ENCODE data around the gene PTPN4. TPM values are rescaled to one million over a fixed set of nuclear protein-coding genes. Genes with fewer than 3 reads are reported as not detected.

Gene PTPN4
- total RNA-seq, 1 experiment from 2014 or later: 11.1 TPM

DNA sequence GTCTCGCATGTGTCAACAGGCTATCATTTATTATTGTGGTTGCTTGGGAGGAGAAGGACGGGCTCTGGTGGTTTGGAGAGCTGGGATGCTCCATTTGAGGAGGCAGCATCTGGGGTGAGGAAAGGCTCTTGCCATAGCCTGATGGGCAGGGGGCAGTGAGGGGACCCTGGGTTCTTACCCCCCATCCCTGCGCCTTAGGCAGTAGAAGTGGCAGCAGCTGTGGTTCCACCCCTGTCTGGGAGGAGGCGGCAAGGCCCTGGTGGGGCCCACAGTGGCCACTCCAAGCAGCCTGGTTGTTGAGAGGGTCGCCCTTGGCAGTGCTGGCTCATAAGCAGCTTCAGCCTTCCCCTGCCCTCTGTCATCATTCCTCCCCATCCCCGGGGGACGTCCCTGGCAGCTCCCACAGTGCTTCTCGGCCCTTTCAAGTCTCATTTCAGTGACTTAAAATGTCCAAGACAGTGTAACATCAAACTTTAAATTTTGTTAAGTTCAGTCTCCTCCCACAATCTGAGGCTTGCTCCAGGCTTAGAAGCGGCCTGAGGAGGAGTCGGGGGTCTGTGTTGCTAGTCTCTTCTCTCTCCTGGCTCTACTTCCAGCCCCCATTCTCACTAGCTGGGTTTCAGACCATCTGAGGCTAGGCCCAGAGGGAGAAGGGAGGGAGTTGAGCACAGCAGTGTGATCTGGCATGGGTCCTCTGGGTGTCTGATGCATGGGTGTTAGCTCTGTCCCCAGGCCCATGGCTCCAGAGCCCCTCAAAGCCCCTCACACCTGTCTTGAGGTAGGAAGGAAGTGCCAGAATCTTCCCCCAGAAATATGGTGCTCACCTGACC, 34.9 kb upstream of the PTPN4 start:
- DNase-seq: no peak
- no peaks in the 10 kb centered on the region for H3K27me3 ChIP-seq
- no peaks in the 10 kb centered on the region for H3K9me3 ChIP-seq
- no peak overlapping the region for H3K4me3 ChIP-seq
- H3K36me3 ChIP-seq: no peaks in the 10 kb centered on the region

DNA sequence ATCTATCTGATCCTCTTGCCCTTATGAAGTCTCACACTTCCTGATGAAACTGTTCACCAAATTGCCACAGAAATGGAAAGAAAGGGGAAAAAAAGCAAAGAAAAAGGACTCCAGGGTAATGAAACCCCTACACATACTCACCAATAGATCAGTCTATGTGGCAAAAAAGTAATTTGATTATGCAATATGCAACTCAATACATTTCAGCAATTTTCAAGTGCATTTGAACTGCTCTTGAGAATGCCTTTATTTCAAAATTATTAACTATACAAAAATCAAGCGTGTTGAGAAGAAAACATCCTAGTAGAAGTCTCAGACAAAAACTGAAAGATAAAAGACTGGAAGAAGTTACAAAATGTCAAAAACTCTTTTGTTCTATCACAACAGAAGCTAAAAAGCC, 32.2 kb upstream of the PTPN4 start:
- Histone ChIP-seq H3K27me3 (no peaks in the 10 kb centered on the region), H3K4me3 (no peak overlapping the region), H3K36me3 (no peaks in the 10 kb centered on the region), H3K9me3 (no peaks in the 10 kb centered on the region)
- no peak for DNase-seq

DNA sequence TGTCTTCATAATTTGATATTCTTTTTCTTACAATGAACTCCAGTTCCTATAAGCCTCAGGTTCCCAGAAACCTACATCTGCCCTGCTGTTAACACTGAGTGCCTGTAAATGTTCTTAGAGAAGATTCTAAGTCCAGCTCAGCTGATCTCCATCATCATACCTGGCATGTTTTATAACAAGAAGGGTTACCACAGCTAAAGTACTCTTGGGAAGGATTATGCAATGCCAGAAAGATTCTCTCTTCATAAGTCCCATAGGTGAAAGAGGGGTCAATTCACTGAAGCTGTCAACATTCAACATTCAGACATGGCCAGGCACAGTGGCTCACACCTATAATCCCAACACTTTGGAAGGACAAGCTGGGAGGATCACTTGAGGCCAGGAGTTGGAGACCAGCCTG, 31.3 kb upstream of the PTPN4 start:
- Histone ChIP-seq H3K4me3 (no peak overlapping the region), H3K27me3 (no peaks in the 10 kb centered on the region), H3K36me3 (no peaks in the 10 kb centered on the region), H3K9me3 (no peaks in the 10 kb centered on the region)
- no peak for DNase-seq

DNA sequence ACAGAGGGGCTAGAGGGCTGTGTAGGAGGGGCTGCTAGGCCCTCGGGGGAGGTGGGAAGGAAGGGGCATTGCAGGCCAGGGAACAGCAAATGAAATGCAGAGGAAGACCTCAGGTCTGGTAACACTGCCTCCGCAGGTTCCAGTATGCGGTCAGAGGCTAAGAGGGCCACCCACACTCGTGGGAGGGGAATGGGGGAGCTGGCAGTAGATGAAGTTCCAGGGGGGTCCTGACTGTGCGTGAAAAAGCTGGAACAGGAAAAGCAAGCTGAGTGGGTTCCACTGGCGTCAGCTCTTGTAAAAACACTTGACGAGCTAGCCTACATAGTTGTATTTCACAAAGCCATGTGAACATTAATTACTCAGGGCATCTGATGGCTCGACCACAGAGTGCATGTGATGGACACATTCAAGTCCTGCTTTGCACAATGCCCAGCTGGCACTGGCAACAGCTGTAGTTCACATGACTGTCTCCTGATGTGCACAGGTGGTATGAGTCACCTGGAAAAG, 29.0 kb upstream of the PTPN4 start:
- no peak overlapping the region for H3K4me3 ChIP-seq
- no peaks in the 10 kb centered on the region for H3K9me3 ChIP-seq
- no peak for DNase-seq
- H3K36me3 ChIP-seq: no peaks in the 10 kb centered on the region
- no peaks in the 10 kb centered on the region for H3K27me3 ChIP-seq

DNA sequence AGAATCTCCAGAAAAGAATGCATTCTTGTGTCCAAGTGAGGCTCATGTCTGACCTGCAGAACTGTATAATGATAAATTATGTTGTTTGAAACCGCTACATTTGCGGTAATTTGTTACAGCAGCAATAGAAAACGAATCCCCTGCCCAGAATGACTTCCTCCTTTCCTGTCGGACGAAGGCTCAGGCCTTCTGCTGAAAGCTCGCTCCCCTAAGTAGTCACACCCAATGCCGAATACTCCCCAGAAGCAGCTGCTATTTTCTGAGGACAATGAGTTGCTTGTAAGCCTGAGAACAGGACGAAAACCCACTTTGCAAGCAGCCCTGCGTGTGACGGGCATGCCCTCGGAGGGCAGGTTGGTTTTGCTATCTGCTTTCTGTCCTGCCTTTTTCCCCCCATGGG, 27.7 kb upstream of the PTPN4 start:
- DNase-seq: no peak
- Histone ChIP-seq H3K36me3 (no peaks in the 10 kb centered on the region), H3K27me3 (no peaks in the 10 kb centered on the region), H3K9me3 (no peaks in the 10 kb centered on the region), H3K4me3 (no peak overlapping the region)

DNA sequence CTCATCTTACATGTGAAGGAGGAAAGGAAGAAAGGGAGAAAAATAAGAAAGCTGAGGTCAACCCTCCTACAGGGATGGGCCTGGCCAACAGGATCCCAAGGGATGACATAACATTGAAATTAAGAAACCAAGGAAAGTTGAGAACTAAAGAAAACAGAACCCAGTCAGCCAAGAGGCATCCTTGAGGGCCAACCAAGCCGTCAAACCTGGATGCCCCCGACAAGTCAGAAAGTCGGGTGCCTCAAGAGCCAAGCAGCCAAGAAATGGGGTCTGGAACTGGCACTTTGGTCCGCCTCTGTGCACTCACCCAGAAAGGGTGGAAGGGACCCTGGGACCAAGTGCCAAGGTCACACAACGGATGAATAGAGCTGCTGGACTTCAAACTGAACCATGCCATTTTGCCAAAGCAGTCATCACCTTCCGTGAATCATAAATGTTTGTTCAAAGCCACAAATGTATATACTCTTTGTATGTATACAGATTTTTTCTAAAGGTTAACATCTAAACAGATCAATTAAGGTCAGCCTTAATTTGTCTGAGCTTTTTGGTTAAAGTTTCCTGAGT, 27.0 kb upstream of the PTPN4 start:
- H3K9me3 ChIP-seq: no peaks in the 10 kb centered on the region
- no peaks in the 10 kb centered on the region for H3K27me3 ChIP-seq
- no peaks in the 10 kb centered on the region for H3K36me3 ChIP-seq
- H3K4me3 ChIP-seq: no peak overlapping the region
- no peak for DNase-seq

DNA sequence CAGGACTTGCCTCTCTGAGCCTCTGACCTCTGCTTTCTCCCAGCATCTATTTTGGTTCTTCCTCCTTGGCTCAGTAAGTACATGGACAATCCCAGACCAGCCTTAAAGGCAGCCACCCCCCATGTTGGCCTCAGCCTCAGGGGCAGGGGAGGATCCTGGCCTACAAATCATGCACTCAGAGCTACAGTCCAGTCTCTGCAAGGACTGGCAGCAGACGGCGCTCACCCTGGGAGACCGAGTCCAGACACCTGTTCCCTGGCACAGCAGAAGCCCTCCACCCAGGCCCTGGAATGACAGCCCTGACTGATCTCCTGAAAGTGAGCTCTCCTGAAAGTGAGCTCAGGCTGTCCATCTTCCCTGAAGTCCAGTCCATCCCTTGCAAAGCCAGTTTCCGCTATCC, 25.7 kb upstream of the PTPN4 start:
- no peak for DNase-seq
- Histone ChIP-seq H3K4me3 (no peak overlapping the region), H3K27me3 (no peaks in the 10 kb centered on the region), H3K9me3 (no peaks in the 10 kb centered on the region), H3K36me3 (no peaks in the 10 kb centered on the region)

DNA sequence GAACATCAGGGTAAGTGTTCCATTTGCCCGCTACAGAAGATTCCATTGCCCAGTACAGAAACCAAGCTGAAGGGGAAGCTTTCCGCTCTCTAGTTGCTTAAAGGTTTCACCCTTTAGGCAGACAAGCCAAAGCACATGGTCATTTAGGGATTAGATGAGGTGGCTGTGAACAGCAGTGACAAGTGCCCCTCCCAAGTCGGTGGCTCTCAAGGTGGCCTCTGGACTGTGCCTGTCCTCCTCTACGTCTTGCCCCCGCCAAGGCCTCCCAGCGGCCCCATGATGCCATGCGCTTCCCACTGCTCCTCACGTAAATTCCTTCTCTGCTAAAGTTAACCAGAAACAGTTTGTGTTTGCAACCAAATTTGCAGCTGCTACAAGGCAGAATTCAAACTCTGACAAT, 24.2 kb upstream of the PTPN4 start:
- no peaks in the 10 kb centered on the region for H3K27me3 ChIP-seq
- no peak for DNase-seq
- H3K4me3 ChIP-seq: no peak overlapping the region
- no peaks in the 10 kb centered on the region for H3K9me3 ChIP-seq
- H3K36me3 ChIP-seq: no peaks in the 10 kb centered on the region

DNA sequence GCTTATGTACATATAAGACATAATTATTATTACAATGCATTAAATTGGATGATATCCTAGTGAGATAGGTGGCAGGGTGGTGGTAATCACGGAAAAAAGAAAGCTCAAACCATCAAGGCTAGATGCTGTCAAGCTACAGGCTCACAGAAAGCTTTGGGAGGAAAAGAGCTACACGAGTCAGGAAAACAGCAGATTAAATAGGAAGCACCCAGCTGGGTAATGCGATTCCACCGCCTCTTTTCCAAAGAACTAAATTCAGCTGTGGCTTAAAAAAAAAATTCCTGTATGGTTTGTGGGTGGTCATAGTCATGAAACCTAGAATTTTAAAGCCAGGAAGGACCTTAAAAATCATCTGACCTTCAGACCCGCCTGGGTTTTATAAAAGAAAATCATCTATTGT, 23.7 kb upstream of the PTPN4 start:
- H3K36me3 ChIP-seq: no peaks in the 10 kb centered on the region

DNA sequence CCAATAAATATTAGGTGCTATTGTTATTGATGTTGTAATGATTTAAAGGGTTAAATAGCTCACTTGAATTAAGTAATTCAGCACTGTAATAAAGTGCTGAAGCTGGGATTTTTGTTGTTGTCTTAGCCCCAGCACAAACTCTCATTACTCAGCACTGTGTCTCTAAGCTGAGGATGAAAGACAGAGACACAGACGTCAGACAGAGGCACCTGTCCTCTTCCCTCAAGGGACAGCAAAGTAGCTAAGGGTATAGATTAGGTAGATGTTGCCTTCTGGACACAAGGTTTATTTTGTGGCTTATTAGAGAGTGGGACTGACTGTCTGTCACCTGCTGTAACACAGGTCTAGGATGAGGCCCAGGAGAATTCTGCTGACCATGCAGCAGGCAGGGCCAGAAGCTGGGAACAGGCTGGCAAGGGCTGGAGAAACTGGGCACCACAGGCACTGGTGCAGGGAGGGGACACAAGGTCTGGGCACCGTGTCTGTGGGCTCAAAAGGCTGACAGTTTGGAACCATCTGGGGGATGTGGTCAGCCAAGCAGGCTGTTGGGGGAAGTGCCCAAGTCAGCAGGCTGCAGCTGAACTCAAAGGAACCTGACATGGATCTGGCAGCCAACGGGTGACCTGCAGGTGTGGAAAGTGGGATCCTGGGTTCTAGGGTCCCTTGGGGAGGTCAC, 20.0 kb upstream of the PTPN4 start:
- Histone ChIP-seq H3K4me3 (no peak overlapping the region), H3K9me3 (no peaks in the 10 kb centered on the region), H3K36me3 (no peaks in the 10 kb centered on the region), H3K27me3 (no peaks in the 10 kb centered on the region)
- no peak for DNase-seq

More for the DNA sequence above, 23.7 kb upstream of the PTPN4 start:
- Histone ChIP-seq H3K9me3 (no peaks in the 10 kb centered on the region), H3K27me3 (no peaks in the 10 kb centered on the region), H3K4me3 (no peak overlapping the region)
- DNase-seq: no peak

DNA sequence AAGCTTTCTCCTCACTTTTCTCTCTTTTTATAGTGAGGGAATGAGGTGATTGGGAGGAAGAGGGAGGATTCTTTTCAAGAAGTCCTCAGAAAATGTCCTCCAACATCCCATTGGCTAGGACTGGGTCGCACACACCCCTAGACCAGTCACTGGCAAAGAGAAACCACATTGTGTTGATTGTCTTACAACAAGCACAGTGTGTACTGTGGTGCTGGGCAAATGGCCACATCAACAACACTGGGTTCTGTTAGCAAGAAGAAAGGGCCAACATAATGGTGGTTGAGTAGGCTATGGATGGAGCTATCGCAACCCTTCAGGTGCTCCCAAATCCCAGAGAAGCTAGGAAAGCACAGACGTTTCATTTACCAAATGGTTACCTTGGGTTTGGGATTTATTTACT, 18.7 kb upstream of the PTPN4 start:
- Histone ChIP-seq H3K36me3 (no peaks in the 10 kb centered on the region), H3K4me3 (no peak overlapping the region), H3K27me3 (no peaks in the 10 kb centered on the region), H3K9me3 (no peaks in the 10 kb centered on the region)
- no peak for DNase-seq

DNA sequence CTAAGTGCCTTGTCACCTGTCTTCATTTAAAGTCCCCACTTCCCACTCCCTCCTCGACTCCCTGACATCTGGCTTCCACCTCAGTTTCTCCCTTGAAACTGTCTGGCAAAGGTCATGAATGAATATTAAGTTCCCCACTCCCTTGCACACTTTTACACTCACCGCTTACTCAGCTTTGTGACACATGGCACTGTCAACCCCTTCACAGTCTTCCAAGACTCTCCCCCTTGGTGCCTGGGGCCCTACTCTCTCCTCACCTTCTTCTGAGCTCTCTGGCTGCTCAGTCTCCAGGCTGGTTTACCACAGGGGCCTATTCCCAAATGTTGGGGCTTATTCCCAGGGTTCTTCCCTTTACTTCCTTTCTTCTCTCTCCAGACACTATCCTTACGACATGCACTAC, 17.9 kb upstream of the PTPN4 start:
- H3K36me3 ChIP-seq: no peaks in the 10 kb centered on the region
- no peaks in the 10 kb centered on the region for H3K9me3 ChIP-seq
- H3K27me3 ChIP-seq: no peaks in the 10 kb centered on the region
- H3K4me3 ChIP-seq: no peak overlapping the region
- no peak for DNase-seq

DNA sequence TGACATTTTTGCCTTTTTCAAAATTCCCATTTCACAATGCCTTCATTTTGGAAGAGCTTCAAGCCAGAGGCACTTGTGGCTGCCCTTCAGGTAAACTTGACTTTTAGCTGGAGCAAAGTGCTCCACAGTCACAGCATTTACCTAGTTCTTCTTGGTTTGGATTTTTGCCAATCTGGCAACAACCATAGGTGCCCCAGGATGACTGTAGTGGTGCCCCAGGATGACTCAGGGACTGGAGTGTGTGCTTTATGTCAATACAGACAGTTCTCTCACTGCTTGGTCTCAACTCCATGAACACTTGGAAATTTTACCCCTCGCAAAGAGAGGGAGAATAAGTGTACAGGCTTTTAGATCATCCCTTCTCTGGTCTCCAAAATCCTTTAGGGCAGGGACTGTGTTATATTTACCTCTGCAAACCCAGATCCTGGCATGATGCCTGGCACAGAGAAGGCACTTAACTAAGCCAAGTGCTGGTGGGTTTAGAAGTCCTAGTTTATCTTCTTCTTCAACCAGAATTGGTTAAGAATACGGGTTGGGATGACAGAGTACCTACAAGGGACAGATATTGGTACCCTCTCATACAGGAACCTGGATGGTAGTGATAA, 15.3 kb upstream of the PTPN4 start:
- Histone ChIP-seq H3K9me3 (no peaks in the 10 kb centered on the region), H3K27me3 (no peaks in the 10 kb centered on the region), H3K4me3 (no peak overlapping the region), H3K36me3 (no peaks in the 10 kb centered on the region)
- peak; percentile 58 for DNase-seq

DNA sequence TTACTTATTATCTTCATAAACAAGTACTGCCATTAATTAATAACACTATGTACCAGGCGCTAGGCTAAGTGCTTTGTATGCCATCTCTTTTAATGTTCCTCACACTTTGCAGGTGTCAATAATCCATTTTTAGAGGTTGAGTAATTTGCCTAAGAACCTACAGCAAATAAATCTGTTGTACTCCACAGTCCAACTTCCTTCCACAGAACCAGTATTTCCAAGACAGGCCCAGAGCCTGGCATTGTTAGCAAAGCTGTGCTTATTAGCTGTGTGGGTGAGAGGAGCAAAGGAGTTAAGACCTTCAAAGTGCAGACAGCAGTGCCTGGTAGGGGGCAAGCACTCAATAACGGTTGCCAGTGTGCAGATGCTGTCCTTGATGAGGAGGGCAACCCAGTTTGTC, 14.2 kb upstream of the PTPN4 start:
- H3K4me3 ChIP-seq: no peak overlapping the region
- H3K36me3 ChIP-seq: no peaks in the 10 kb centered on the region
- DNase-seq: no peak
- H3K27me3 ChIP-seq: no peaks in the 10 kb centered on the region
- H3K9me3 ChIP-seq: no peaks in the 10 kb centered on the region

DNA sequence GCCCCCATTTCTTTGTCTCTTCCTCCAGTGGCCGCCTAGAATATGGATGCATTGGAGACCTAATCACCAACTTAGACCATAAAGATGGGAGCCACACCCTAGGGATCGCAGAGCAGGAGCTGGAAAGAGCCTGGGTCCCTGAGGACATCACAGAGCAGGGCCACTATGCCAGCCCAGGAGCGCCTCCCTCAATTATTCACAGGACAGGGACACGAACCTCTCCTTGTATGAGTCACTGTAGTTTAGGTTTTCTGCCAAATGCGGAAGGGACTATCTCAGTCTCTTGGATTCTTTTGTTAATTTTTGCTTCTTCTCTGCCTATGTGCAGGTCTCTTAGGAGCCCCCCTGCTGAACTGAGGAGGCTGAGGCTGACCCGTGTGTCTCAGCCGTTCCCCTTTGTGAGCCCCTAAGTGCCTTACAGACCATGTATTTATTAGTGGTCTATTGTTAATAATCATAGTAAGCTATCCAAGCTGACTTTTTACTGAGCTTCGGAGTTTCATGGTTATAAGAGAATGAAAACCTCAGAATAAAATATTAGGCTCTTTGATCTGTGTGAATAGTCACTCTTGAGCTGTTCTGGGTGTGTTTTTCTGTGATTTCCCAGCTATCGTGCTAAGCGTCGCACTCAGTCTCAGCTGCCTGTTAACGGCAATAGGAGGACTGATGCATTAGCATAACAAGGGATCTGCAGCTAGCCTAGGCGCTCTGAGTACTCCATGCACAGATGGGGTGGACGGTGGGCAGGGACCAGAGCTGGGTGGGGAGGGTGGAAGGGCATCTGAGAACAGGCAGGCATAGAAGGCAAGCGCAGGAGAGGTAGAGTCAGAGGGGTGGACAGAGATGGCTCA, 12.7 kb upstream of the PTPN4 start:
- Histone ChIP-seq H3K36me3 (no peaks in the 10 kb centered on the region), H3K4me3 (no peak overlapping the region), H3K9me3 (no peaks in the 10 kb centered on the region), H3K27me3 (no peaks in the 10 kb centered on the region)
- DNase-seq: no peak

DNA sequence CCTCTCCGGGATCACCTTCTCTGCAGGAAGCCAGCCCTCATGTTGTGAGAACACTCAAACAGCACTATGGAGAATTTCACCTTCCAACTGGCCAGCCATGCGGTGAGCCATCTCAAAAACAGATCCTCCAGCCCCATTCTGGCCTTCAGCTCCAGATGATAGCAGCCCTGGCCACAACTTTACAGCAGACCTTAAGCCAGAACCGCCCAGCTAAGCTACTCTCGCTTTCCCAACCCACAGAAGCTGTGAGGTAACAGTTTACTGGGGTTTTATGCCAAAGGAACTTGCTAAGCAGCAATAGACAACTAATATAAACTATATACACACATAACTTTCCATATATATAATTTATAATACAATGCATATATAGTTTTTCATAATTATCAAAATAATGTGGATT, 11.6 kb upstream of the PTPN4 start:
- no peak for DNase-seq
- H3K36me3 ChIP-seq: no peaks in the 10 kb centered on the region

More for the DNA sequence above, 11.6 kb upstream of the PTPN4 start:
- no peak overlapping the region for H3K4me3 ChIP-seq
- H3K27me3 ChIP-seq: no peaks in the 10 kb centered on the region
- no peaks in the 10 kb centered on the region for H3K9me3 ChIP-seq
